Breast epithelium (tissue), 3 donors: ENCODE results near the gene MAP2K5.

Experiments
- CTCF ChIP-seq, 3 donors: fragments of 450-650 bp; IDR thresholded peaks; one replicate each; pipeline ENCODE4 v1.5.1; 2016 to 2017; ENCODE audit warnings: antibody characterized with exemption in 3 of 3, mild to moderate bottlenecking in 3 of 3, moderate library complexity in 3 of 3
- POLR2A ChIP-seq: fragments of 450-650 bp; IDR thresholded peaks from one replicate; pipeline ENCODE4 v1.6.1; 2016; ENCODE audit warnings: antibody characterized with exemption, mild to moderate bottlenecking, moderate library complexity

GRCh38 chr15:67701669-67702068 lies 159.2 kb downstream of the MAP2K5 start:
- no peak for TF ChIP-seq CTCF (IDR thresholded peaks at IDR 0.05)
- no peak for TF ChIP-seq POLR2A
